Activated effector memory CD4-positive, alpha-beta T cell treated with anti-CD3 and anti-CD28 coated beads, Interleukin-2, amount 50 U/mL, for 16 hours (primary cell): ENCODE results near the gene SUPT20HL2.
"Not testable (repeated sequence)": the region's sequence is repeated elsewhere in the genome, so short reads cannot be mapped to it uniquely, and the experiment has no call there.

Experiments
- DNase-seq: peaks from one replicate; pipeline ENCODE4 v3.0.0-alpha.2; 2020

Gene SUPT20HL2

DNA sequence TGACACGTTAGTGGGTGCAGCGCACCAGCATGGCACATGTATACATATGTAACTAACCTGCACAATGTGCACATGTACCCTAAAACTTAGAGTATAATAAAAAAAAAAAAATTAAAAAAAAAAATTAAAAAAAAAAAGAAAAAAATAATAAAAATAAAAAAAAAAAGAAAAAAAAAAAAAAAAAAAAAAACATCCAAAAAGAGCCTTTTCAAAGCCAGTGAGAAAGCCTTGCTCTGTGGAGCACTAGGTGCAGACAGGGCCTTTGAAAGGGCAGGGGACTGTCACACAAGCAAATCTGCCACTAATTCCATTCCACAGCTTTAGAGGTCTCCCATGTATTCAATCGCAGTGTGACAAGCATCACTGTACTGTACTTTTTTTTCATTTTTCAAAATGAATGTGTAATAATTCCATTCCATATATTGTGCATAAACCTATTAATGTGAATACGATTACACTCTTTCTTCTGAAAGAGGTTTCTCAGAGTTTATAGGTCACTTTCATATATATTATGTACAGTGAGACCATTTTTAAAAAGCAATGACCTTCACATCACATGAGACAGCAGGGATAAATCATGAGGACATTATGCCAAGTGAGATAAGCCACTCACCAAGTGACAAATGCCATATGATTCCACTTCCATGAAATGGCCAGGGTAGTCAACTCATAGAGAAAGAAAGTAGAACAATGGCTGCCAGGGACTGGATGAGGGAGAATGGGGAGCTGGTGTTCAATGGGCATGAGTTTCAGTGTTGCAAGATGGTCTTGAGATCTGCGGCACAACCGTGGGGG, 4.1 kb downstream of the SUPT20HL2 start:
- DNase-seq: not testable (repeated sequence)

DNA sequence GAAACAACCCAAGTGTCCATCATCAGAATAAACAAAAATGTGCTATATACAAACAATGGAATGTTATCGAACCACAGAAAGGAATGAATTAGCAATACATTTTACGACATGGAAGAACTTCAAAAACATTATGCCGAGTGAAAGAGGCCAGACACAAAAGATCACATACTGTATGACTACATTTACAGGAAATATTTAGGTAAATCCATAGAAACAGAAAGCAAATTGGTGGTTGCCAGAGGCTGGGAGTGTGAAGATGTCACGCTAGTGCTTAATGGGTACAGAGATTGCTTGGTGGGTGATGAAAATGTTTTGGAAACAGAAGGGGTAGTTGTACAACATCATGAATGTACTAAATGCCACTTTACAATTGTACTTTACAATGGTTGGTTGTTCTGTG, 5.1 kb downstream of the SUPT20HL2 start:
- not testable (repeated sequence) for DNase-seq

DNA sequence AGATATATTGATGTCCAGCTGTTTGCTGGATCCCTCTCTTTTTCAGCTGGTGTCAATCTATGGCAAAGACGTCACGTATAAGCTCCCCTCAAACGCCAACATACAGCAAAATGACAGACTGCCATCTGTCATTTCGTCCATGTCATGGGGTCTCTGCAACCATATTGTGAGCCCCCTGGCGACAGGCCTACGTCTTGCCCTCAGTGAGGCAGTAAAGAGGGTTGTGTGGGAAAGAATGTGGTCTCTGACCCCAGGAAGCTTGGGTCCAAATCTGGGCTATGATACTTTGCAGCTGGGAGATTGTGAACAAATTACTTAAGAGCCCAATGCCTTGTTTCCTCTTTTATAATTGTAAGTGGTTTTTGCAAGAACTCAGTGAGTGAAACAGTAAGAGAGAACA, 7.4 kb downstream of the SUPT20HL2 start:
- no peak for DNase-seq

DNA sequence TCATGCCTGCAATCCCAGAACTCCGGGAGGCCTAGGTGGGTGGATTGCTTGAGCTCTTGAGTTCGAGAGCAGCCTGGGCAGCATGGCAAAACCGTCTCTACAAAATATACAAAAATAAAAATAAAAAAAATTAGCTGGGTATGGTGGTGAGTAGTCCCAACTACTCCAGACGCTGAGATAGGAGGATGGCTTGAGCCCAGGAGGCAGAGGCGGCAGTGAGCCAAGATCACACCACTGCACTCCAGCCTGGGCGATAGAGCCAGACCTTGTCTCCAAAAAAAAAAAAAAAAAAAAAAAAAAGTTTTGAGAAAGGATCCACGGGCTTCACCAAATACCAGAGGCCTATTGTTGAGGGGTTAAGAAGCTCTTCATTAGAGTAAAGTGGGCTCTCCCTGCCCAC, 8.0 kb downstream of the SUPT20HL2 start:
- no peak for DNase-seq

DNA sequence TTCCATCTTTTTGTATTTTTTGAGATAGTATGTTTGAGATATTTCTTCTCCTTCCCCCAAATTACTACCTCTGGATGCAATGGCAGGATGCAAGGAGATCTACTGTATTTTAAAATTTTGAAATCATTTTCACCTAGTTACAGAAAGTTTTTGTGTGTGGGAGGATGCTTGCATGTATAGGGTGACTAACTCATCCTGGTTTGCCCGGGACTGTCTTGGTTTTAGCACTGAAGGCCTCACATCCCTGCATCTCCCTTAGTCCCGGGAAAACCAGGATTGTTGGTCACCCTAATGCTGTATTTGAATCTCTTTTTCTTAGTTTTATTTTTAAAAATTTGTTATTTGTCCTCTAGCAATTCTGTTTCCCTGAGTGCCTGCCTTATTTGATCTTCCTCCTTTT, 12.1 kb downstream of the SUPT20HL2 start:
- no peak for DNase-seq

DNA sequence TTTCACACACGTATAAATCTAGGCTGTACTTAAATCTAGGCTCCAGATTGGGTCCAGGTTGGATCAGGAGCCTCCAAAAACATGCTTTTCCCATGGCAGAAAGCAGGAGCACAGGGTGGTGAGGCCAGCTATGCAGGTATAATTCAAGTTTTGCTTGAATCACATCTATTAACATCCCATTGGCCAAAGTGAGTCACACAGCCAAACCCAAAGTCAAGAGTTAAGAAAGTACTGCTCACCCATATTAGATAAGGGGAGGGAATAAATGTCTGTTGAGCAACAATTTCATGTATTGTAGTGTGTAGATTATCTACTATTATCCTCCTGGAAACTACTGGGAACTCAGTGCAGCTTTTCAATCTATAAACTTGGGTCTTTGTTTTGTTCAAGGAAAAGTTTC, 12.8 kb downstream of the SUPT20HL2 start:
- no peak for DNase-seq

DNA sequence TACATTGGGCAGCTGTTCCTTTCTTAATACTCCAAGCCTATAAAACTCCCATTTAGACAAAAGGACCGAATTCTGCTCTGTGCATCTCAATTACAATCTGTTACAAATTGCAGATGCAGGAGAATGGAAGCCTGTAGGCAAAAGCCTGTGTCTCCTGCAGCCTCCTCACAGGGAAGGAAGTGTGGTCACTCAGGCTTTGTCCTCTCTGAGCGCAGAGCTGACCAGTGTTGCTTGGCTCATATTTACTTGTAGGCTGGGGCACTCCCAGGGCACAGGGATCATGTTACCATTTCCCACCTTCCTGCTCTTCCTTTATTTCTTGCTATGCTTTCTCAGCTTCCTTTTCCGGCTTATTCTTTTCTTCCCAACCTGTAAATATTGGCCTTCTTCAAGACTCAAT, 15.7 kb downstream of the SUPT20HL2 start:
- no peak for DNase-seq

DNA sequence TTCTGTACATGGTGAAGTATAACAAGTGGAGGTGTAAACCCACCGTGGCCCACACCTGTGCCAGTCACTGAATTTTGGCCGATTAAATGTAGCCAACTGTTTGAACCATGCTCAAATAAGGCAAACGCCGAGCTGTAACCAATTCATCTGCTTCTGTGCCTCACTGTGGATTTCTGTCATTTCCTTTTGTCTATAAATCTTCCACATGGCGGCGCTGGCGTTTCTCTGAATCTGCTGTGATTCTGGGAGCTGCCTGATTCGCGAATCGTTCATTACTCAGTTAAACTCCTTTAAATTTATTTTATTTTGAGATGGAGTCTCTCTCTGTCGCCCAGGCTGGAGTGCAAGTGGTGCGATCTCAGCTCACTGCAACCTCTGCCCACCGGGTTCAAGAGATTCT, 19.2 kb downstream of the SUPT20HL2 start:
- DNase-seq: no peak

DNA sequence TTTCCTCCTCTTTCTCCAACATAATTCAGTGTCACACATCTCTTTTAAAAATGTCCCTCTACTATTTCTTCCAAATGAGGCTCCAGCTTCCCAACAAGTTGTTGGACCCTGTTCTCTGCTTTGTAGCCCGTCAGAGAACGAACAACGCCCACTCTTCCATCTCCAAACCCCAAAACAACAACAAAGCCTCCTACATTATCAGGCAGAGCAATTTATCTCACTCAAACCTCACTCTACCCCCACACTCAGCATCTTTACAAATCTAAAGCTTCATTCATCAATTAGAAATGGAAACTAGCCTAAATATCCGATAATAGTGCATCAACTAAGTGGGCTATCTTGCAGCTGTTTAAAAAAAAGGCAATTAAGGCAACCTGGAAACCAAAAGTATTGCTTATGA, 20.5 kb downstream of the SUPT20HL2 start:
- DNase-seq: no peak

DNA sequence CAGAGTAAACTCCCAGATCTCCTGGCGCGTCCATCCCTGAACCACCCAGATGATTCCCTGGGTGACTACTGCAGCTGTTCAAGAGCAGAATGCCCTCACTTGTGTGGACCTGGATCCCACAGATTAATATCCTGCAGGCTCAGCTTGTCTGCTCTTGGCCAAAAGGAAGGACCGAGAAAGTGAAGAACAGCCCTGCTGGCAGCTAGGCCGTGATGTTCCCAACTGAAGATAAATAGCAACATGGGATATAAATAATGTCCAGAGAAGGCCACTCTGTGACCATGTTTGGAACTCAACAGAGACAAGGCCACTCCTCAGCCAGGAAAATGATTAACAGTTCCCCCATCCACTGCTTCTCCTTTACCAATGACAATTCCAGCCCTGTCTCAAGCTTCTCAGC, 21.5 kb downstream of the SUPT20HL2 start:
- no peak for DNase-seq

DNA sequence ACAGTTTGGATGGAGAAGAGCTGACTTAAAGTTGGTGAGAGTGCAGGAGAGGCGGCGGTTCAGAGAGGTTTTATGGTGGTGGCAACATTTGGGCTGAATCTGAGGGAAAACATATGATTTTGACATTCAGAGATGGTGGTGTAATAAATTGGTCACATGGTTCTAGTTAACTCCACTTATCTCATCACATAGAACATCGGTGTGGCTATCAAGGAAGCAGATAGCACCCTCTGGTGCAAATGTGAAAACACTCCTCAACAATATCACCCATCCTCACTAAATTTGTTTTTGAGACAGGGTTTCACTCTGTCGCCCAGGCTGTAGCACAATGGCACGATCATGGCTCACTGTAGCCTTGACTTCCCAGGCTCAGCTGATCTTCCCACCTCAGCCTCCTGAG, 28.8 kb downstream of the SUPT20HL2 start:
- DNase-seq: no peak

DNA sequence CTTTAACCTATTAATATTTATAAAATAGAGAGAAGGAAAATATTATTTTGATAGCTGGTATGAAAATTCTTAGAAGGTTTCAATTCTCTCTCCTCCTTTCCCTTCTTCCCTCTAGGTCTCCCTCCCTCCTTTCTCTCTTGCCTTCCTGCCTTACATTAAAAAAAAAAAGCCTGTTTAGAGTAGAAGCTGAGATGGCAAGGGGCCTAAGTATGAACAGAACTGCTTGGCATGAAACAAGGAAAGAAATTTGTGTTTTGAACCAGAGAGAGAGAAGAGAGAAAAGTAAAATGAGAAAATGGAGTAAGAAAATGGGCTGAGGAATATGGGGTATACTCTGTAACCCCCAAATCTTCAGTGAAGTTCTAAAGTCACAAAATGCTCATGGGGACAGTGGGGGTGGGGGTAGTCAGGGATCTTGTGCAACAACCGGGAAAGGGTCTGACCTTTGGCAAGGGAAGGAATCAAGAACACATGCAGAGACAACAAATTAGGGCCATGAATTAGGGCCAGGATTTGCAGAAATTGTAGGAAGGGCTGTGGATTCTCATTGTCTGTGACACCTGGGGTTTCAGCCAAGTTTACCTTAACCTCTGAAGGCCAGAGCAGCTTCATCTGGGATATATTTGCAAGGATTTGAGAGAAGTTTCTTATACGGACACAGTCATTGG, 30.6 kb downstream of the SUPT20HL2 start:
- DNase-seq: no peak

DNA sequence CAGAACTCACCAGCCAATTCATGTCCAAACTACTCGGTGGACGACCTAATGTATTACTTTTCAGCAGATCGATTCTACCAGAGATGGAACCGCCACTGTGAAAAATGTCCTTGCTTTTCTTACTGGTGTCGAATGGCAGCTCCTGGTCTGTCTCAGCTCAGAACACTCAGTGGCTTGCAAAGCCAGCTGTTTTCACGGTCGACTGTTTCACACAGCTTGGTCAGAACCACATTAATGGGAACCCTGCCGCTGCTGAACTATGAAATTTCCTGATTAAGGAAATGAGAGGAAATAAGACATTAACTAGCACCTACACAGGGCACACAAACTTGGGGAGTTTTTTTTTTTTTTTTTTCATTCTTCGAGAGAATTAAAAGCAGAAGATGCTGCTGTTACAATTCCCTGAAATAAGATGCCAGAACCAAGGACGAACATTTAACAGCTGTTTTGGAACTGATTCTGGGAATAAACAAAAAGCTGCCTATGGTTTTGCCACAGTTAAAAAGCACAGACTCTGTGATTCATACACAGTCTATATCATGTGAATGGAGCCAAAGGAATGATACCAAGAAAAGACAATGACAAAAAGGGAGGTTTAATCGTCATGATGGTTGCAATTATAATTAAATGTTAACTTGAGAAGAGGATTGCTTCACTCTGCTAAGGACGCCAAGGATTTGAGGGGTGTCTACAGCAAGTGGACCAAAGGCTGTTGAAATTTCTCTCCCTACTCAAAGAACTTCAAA, 31.3 kb downstream of the SUPT20HL2 start:
- no peak for DNase-seq

DNA sequence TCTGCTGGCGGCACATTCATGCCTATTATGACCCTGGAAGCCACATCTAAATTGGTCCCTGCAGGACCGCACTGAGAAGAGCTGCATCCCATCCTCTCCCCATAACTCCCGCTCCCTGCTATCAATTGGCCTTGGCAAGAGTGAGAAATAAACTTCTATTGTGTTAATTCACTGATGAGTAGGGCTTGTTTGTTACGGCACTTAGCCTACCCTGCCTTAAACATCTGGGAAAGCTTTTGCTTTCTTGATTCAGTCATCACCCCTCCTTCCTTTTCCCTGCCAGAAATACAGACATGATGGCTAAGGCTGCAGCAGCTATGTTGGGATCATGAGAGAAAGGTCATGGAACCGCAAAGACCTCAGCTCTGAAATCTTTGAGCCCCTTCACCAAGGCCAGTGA, 36.5 kb downstream of the SUPT20HL2 start:
- DNase-seq: no peak

DNA sequence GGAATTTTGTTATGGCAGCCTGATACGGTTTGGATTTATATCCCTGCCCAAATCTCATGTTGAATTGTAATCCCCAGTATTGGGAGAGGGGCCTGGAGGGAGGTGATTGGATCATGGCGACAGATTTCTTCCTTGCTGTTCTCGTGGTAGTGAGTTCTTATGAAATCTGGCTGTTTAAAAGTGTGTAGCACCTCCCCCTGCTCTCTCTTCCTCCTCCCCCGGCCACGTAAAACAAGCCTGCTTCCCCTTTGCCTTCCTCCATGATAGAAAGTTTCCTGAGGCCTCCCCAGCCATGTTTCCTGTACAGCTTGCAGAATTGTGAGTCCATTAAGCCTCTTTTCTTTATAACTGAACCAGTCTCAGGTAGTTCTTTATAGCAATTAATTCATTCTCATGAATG, 37.9 kb downstream of the SUPT20HL2 start:
- no peak for DNase-seq

DNA sequence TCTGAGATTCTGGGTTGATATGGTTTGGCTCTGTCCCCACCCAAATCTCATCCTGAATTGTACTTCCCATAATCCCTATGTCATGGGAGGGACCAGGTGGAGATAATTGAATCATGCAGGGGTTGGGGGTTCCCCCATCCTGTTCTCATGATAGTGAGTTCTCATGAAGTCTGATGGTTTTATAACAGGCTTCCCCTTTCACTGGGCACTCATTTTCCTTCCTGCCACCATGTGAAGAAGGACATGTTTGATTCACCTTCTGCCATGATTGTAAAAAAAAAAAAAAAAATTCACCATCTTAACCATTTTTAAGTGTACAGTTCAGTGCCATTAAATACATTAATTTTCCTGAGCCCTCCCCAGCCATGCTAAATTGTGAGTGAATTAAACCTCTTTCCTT, 42.6 kb downstream of the SUPT20HL2 start:
- no peak for DNase-seq

DNA sequence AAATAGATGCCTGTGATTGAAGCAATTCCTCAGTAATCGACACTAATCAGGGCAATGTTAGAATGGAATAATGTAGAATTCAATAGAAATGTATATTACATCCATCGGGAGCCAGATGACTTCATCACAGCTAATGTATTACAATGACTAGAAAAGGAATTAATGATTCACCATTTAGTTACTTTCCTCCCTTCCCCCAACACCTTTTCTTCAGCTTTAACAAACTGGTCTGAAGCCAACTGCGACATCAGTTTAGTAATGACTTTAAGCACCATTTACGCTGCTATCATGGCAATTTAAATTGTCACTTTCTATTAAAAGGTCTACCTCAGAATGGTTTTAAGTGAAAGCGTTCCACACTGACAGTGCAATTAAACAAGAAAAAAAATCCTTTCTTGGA, 45.1 kb downstream of the SUPT20HL2 start:
- no peak for DNase-seq

DNA sequence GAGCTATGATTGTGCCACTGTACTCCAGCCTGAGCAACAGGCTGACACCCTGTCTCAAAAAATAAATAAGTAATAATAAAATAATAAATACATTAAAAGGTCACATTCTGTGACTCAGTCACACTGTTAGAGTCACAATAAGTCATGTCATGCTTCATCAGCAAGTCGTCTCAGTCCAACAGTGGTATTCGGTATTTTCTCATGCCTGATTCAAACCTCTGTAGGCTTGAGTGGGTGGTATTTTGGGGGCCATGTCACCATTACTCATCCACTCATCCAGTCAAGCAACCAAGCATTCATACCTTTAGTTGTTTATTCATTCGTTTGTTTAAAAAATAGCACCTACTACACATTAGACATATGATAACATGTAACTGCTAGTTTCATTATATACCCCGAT, 46.9 kb downstream of the SUPT20HL2 start:
- no peak for DNase-seq

DNA sequence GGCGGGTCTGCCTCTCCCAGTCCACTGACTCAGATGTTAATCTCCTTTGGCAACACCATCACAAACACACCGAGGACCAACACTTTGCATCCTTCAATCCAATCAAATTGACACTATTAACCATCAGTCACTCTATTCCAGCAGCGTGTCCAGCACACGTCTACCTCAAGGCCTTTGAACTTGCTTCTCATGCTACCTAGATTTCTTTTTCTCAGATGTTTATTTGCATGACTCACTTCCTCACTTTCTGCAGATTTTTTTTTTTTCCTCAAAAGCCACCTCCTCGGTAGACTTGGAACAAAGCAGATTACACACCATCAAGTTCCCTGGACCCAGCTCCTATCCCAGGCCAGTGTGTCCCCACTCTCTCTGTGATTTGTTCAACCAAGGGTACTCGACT, 49.5 kb downstream of the SUPT20HL2 start:
- DNase-seq: no peak

DNA sequence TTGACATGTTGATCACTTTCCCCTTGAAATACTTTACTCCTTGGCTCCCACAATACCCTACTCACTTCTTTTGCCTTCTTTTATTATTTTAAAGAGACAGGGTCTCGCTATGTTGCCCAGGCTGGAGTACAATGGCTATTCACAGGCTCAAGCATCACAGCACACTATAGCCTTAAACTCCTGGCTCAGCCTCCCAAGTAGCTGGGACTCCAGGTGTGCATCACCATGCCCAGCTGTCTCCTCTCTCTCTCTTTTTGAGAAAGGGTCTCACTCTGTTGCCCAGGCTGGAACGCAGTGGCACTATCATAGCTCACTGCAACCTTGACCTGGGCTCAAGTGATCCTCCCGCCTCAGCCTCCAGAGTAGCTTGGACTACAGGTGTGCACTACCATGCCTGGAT, 51.6 kb downstream of the SUPT20HL2 start:
- DNase-seq: no peak
